ENCODE measurements around the gene SCYGR5. TPM values are rescaled to one million over a fixed set of nuclear protein-coding genes. Genes with fewer than 3 reads are reported as not detected.

SCYGR5 gene
- total RNA-seq, 1 experiment from 2014 or later, result not detected

- Histone ChIP-seq H3K18ac (ENCODE audit: insufficient read length, low read depth, low read length) (no peak overlapping the region), H3K23ac (ENCODE audit: insufficient read length, low read depth, low read length) (no peak overlapping the region), H4K20me1 (ENCODE audit: control insufficient read depth, insufficient read depth, insufficient read length) (no peaks in the 10 kb centered on the region), H2BK120ac (ENCODE audit: low read depth, low read length, poor library complexity, severe bottlenecking) (no peak overlapping the region), H4K91ac (ENCODE audit: insufficient read length, low read depth, low read length) (no peak overlapping the region), H3K4me1 (ENCODE audit: insufficient read depth, low read length) (no peaks in the 10 kb centered on the region), H3K9ac (ENCODE audit: extremely low read depth, insufficient read length, low read length) (no peak overlapping the region), H3K79me1 (ENCODE audit: insufficient read depth, low read depth, low read length, poor library complexity, severe bottlenecking) (no peaks in the 10 kb centered on the region), H4K8ac (replicated peaks; ENCODE audit: insufficient read length, low read depth, low read length) (no peak overlapping the region), H2BK15ac (ENCODE audit: low read depth, low read length) (no peak overlapping the region), H3T11ph (ENCODE audit: low read length) (no peak overlapping the region), H2BK5ac (ENCODE audit: insufficient read length, low read length) (no peak overlapping the region), H3K56ac (ENCODE audit: insufficient read length, low read depth, low read length) (no peak overlapping the region), H4K5ac (ENCODE audit: insufficient read length, low read depth, low read length) (no peak overlapping the region), H3K79me2 (ENCODE audit: insufficient read depth, low read length) (no peaks in the 10 kb centered on the region), H3K4ac (ENCODE audit: low read depth, low read length) (no peak overlapping the region), H3K14ac (ENCODE audit: insufficient read depth, low read length) (no peak overlapping the region), H2BK20ac (ENCODE audit: low read depth, low read length, poor library complexity, severe bottlenecking) (no peak overlapping the region), H3K27me3 (ENCODE audit: insufficient read depth, low read length) (no peaks in the 10 kb centered on the region), H3K4me2 (ENCODE audit: insufficient read depth, insufficient read length, low read length) (no peak overlapping the region), H3K9me3 (ENCODE audit: control insufficient read depth, low read depth, low read length) (no peaks in the 10 kb centered on the region), H2AFZ (ENCODE audit: low read length) (no peak overlapping the region), H2BK12ac (ENCODE audit: insufficient read length, low read depth, low read length) (no peak overlapping the region), H3K27ac (ENCODE audit: insufficient read length, low read depth, low read length) (no peak overlapping the region), H3K23me2 (ENCODE audit: insufficient read length, low read depth, low read length, poor library complexity, severe bottlenecking) (no peaks in the 10 kb centered on the region), H2AK5ac (ENCODE audit: insufficient read length, low read length) (no peak overlapping the region)
- Mint-ChIP-seq H3K27me3 (ENCODE audit: low read depth) (no peaks in the 10 kb centered on the region), H3K4me1 (no peaks in the 10 kb centered on the region; a peak in 2 of 4 replicates), H3K4me3 (no peak overlapping the region), H3K27ac (no peak overlapping the region), H3K36me3 (ENCODE audit: insufficient read depth in 1 of 3, low read depth in 3 of 3) (no peaks in the 10 kb centered on the region), H3K9me3 (no peaks in the 10 kb centered on the region)
- no peak for TF ChIP-seq CTCF (conservative IDR thresholded peaks at IDR 0.05)
- WGBS (ENCODE audit: extremely low coverage, insufficient read length, low lambda C conversion rate), result no CpG with 5 or more reads among the region's 2 CpGs
- DNase-seq, result no peak
Measured at GRCh38 chr2:227642656-227643055, 23.9 kb upstream of the SCYGR5 start.

All from H9 (cell line).